Suppressor macrophage (primary cell): ENCODE results near the gene ASB5.

Source experiments
- DNase-seq, 4 experiments: peaks; one replicate each; pipeline ENCODE4 v3.0.0-alpha.2; 2020 to 2022

The ASB5 gene

GRCh38 chr4:176217510-176217909 is 51.5 kb downstream of the ASB5 start:
- DNase-seq = no peak

- peak in 1 of 4 experiments; percentile 3 for DNase-seq
These were observed 56.7 kb downstream of the ASB5 start for GRCh38 chr4:176212351-176212750.

- no peak for DNase-seq
These were observed 58.3 kb downstream of the ASB5 start for GRCh38 chr4:176210579-176211296.

- DNase-seq = peak in 3 of 4 experiments; percentile 3 to 28 (median 7)
These were observed 58.9 kb downstream of the ASB5 start for GRCh38 chr4:176210101-176210500.

GRCh38 chr4:176209535-176209934 is 59.5 kb downstream of the ASB5 start:
- no peak for DNase-seq

GRCh38 chr4:176207839-176208238 is 61.2 kb downstream of the ASB5 start:
- DNase-seq = no peak

- DNase-seq = no peak
These were observed 63.7 kb downstream of the ASB5 start for GRCh38 chr4:176205299-176205698.

GRCh38 chr4:176198316-176198903 is 70.6 kb downstream of the ASB5 start:
- no peak for DNase-seq

GRCh38 chr4:176195184-176195978 is 73.6 kb downstream of the ASB5 start, which contains the start of gene SPATA4:
Gene SPATA4 (minus strand): TSS chr4:176195585. CDS start chr4:176195562, 23 bp downstream.
- DNase-seq = peak; percentile 94 to 98 (median 96)

GRCh38 chr4:176193938-176194337 is 75.1 kb downstream of the ASB5 start:
- no peak for DNase-seq

GRCh38 chr4:176193126-176193525 is 75.9 kb downstream of the ASB5 start:
- DNase-seq = no peak

GRCh38 chr4:176191974-176192373 is 77.0 kb downstream of the ASB5 start:
- DNase-seq = no peak

- no peak for DNase-seq
These were observed 78.9 kb downstream of the ASB5 start for GRCh38 chr4:176189891-176190795.

GRCh38 chr4:176188654-176189053 is 80.4 kb downstream of the ASB5 start:
- peak; percentile 12 to 53 (median 32) for DNase-seq

GRCh38 chr4:176187624-176188023 is 81.4 kb downstream of the ASB5 start:
- DNase-seq = peak in 1 of 4 experiments; percentile 7

- no peak for DNase-seq
These were observed 82.2 kb downstream of the ASB5 start for GRCh38 chr4:176186671-176187395.

- no peak for DNase-seq
These were observed 83.0 kb downstream of the ASB5 start for GRCh38 chr4:176186067-176186466.

GRCh38 chr4:176185051-176185450 is 84.0 kb downstream of the ASB5 start:
- no peak for DNase-seq
